Raji (cell line): Measurements from ENCODE around the gene DYNC1H1.

Experiments used
- POLR2A ChIP-seq: IDR thresholded peaks from 2 replicates; pipeline ENCODE4 v1.6.1; 2011; ENCODE audit warnings: low read depth, low read length, control low read depth; ENCODE audit not compliant: insufficient read depth

DYNC1H1 gene

GRCh38 chr14:101997429-101998336, 33.3 kb downstream of the DYNC1H1 start:
- no peak for TF ChIP-seq POLR2A

DNA sequence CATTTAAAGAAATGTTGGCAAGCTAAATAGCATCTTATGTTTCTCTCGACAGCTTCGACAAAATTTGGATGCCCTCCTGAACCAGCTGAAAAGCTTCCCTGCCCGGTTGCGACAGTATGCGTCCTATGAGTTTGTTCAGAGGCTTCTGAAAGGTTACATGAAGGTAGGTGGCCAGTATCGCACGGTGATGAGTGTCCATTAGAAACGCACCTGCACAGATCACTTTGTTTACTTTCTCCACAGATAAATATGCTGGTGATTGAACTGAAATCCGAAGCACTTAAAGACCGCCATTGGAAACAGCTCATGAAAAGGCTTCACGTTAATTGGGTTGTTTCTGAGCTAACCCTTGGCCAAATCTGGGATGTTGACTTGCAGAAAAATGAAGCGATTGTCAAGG, 36.5 kb downstream of the DYNC1H1 start:
- no peak for TF ChIP-seq POLR2A

GRCh38 chr14:102005336-102005735, 41.0 kb downstream of the DYNC1H1 start:
- TF ChIP-seq POLR2A: no peak

DNA sequence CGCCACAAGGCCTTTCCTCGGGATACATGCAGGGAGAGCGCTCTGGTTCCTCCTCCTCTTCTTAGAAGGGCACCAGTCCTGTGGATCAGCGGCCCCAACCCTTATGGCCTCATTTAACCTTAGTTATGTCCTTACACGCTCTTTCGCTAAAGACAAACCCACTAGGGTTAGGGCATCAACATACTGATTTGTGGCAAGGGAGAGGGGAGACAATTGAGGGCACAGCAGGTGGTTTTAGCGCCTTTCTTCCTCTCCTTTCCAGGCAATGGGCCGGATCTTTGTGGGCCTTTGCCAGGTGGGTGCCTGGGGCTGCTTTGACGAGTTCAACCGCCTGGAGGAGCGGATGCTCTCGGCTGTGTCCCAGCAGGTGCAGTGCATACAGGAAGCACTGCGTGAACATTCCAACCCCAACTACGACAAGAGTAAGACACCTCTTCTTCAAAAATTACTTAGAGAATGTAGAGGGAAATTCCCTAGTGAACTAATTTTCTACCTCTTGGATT, 43.6 kb downstream of the DYNC1H1 start:
- TF ChIP-seq POLR2A: no peak

DNA sequence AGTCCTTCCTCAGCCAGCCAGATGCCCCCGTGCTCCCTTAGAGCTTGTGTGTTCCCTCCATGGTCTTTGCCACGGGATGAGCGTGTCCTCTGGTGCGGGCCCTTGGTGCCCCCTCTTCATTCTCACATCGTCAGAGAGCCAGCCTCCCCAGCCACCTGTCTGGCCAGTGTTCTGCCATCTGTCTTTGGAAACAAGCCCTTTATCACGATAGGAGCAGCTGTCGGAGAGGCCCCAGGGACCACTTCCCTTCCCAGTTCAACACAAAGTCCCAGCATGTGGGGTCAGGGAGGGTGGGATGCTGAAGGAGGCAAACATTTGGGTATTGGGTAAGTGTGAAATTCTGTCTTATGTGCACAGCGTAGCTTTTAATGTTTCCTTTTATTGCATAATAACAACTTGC, 44.5 kb downstream of the DYNC1H1 start:
- no peak for TF ChIP-seq POLR2A

- no peak for TF ChIP-seq POLR2A
Measured at GRCh38 chr14:102011631-102012030, 47.3 kb downstream of the DYNC1H1 start.

- no peak for TF ChIP-seq POLR2A
Measured at GRCh38 chr14:102012336-102012735, 48.0 kb downstream of the DYNC1H1 start.

DNA sequence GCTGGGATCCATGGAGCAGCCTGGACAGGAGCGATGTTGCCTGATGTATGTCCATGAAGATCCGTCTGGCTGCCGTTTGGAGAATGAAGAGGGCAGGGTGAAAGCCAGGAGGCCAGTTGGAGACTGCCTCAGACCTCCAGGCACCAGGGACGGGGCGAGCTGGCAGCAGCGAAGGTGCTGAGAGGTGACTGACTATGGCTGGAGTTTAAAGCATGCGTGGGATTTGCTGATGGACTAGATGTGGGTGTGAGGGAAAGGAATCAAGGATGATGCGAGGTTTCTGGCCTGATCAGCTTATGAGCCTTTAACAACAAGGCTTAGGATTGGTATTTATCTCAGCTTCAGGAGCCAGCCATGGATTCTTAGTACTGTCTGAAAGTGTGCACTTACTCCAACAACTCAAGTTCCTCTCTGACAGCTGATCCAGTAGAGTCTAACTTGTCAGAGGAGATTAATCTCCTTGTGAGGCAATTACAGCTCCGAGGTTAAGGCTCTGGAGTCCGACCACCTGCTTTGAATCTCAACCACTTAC, 49.4 kb downstream of the DYNC1H1 start:
- TF ChIP-seq POLR2A: no peak

GRCh38 chr14:102015045-102015685, 50.8 kb downstream of the DYNC1H1 start:
- TF ChIP-seq POLR2A: no peak

DNA sequence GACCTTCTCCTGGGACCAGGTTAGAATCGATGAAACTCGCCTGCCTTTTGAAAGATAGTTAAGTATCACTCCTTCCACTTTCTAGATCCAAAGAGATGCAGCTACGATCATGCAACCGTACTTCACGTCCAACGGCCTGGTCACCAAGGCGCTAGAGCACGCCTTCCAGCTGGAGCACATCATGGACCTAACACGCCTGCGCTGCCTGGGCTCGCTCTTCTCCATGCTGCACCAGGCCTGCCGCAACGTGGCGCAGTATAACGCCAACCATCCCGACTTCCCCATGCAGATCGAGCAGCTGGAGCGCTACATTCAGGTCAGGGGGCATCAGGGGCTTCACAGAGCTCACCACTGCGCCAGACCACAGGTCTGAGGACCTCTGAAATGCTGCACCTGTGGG, 51.4 kb downstream of the DYNC1H1 start:
- TF ChIP-seq POLR2A: no peak

- no peak for TF ChIP-seq POLR2A
Measured at GRCh38 chr14:102016420-102017090, 52.2 kb downstream of the DYNC1H1 start.

- no peak for TF ChIP-seq POLR2A
Measured at GRCh38 chr14:102018251-102018650, 53.9 kb downstream of the DYNC1H1 start.

DNA sequence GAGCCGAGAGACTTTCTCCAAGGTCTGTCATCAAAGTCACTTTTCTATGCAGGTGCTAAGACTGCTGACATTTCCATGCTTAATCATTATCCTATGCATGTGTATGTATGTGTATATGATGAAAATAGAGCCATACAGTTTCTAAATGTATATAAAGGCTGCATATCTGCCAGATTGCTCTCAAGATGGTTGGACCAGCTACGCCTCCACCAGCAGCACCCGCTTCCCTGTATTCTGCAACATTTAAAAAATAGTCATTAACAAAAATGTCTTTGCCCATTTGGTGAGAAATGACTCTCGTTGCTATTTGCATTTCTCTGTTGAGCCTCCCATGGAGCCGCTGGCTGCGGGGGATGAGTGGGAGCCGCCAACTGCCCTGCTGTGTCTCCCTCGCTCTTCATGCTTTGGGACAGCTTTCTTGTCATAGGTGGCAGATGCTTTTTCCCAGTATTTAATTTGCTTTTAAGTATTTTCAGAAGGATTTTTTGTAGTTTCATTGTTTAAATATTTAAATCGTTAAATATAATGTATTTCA, 54.7 kb downstream of the DYNC1H1 start:
- no peak for TF ChIP-seq POLR2A

GRCh38 chr14:102020058-102020971, 55.9 kb downstream of the DYNC1H1 start:
- no peak for TF ChIP-seq POLR2A
